K562 (cell line): Measurements from ENCODE around the gene BRD3. TPM values are rescaled to one million over a fixed set of nuclear protein-coding genes. Genes with fewer than 3 reads are reported as not detected.

Experiments
- ATAC-seq: fragments of 200-7000 bp; cut with Tn5 transposase; 3 replicates; pipeline ENCODE4 v1.9.1; 2020; ENCODE audit warnings: moderate library complexity
- BruUV-seq: library from RNA; stranded (reverse); fragments of 400-500 nt; replicated peaks from 2 replicates; lab custom pipeline; 2021; lab: Mats Ljungman, UMichigan
- CTCF ChIA-PET: fragments of 300-600 bp; formaldehyde crosslinking; extraction: SDS; loops from one replicate; lab custom pipeline; 2021; ENCODE audit warnings: low intra/inter-chr PET ratio; lab: Yijun Ruan, JAX
- POLR2A ChIA-PET: fragments of 300-600, 350-650 bp; sonication (Branson Sonifier 250); formaldehyde crosslinking; extraction: SDS; loops from one replicate; lab custom pipeline; 2021; ENCODE audit warnings: antibody characterized with exemption, inconsistent platforms; lab: Yijun Ruan, JAX
- DNase-seq, 4 experiments: peaks; one replicate each; pipeline versions ENCODE4 v3.0.0 to v3.0.0-alpha.2; 2011 to 2018; ENCODE audit warnings: low spot score in 3 of 4, mixed read lengths in 3 of 4; ENCODE audit errors: extremely low read depth in 1 of 4
- FAIRE-seq: peaks from 2 replicates; lab custom pipeline; 2011; peaks lifted over from hg19 to GRCh38; lab: Jason Lieb, UNC
- H2AFZ ChIP-seq: 2 replicates; pipeline ENCODE4 v1.6.0; 2011; ENCODE audit warnings: low read depth, low read length, control low read depth, inconsistent platforms
- H3K27ac ChIP-seq: fragments of 200-600 bp; 3 replicates; pipeline ENCODE4 v1.8.0; 2011; ENCODE audit warnings: low read depth, mild to moderate bottlenecking, control low read depth, inconsistent platforms, low read length, moderate library complexity, mixed read lengths; ENCODE audit errors: extremely low read depth
- H3K27me3 ChIP-seq, 2 experiments: fragments of 300-600 bp in 1 of 2; 2 replicates in 1 of 2; 3 replicates in 1 of 2; pipeline versions ENCODE4 v1.6.0 to v1.8.0; 2011; ENCODE audit warnings: inconsistent platforms in 2 of 2, low read length in 2 of 2, mild to moderate bottlenecking in 1 of 2, mixed read lengths in 1 of 2, moderate library complexity in 1 of 2; ENCODE audit not compliant: control insufficient read depth in 2 of 2, insufficient read depth in 2 of 2
- H3K36me3 ChIP-seq: fragments of 300-600 bp; 3 replicates; pipeline ENCODE4 v1.8.0; 2011; ENCODE audit warnings: mild to moderate bottlenecking, low read length, inconsistent platforms; ENCODE audit not compliant: control insufficient read depth, insufficient read depth
- H3K4me1 ChIP-seq, 2 experiments: fragments of 200-600 bp in 1 of 2; replicated peaks in 1 of 2; 2 replicates in 1 of 2; 3 replicates in 1 of 2; pipeline versions ENCODE4 v1.5.1 to v1.8.0; 2011; ENCODE audit warnings: inconsistent platforms in 2 of 2, low read length in 2 of 2, mild to moderate bottlenecking in 1 of 2, mixed read lengths in 1 of 2, moderate library complexity in 1 of 2; ENCODE audit not compliant: control insufficient read depth in 2 of 2, insufficient read depth in 2 of 2
- H3K4me2 ChIP-seq: 2 replicates; pipeline ENCODE4 v1.6.1; 2011; ENCODE audit warnings: low read length, control low read depth, inconsistent platforms, mixed read lengths; ENCODE audit not compliant: insufficient read depth
- H3K4me3 ChIP-seq: fragments of 200-600 bp; sonication (generic), shearing (Covaris generic); 2 replicates; pipeline ENCODE4 v1.5.1; 2016; ENCODE audit warnings: control low read depth, inconsistent platforms
- H3K79me2 ChIP-seq: fragments of 200-600 bp; 3 replicates; pipeline ENCODE4 v1.8.0; 2011; ENCODE audit warnings: low read length, inconsistent platforms; ENCODE audit not compliant: control insufficient read depth, insufficient read depth
- H3K9ac ChIP-seq, 2 experiments: 2 replicates each; pipeline versions ENCODE4 v1.6.0 to v1.6.1; 2011; ENCODE audit warnings: low read depth in 2 of 2, low read length in 2 of 2, control low read depth in 1 of 2, inconsistent platforms in 1 of 2, mild to moderate bottlenecking in 1 of 2, mixed read lengths in 1 of 2; ENCODE audit not compliant: insufficient read depth in 1 of 2
- H3K9me1 ChIP-seq: one replicate; pipeline ENCODE4 v1.6.0; 2011; ENCODE audit warnings: inconsistent platforms, mild to moderate bottlenecking, low read length, moderate library complexity; ENCODE audit not compliant: control insufficient read depth, insufficient read depth
- H3K9me3 ChIP-seq: replicated peaks from 2 replicates; pipeline ENCODE4 v1.5.1; 2011; ENCODE audit warnings: low read depth, low read length, inconsistent platforms; ENCODE audit not compliant: control insufficient read depth, insufficient read depth
- H4K20me1 ChIP-seq: replicated peaks from 2 replicates; pipeline ENCODE4 v1.6.1; 2011; ENCODE audit warnings: low read length, inconsistent platforms, mixed read lengths; ENCODE audit not compliant: control insufficient read depth, insufficient read depth
- CEBPB ChIP-seq: fragments of 450-650 bp; IDR thresholded peaks from 2 replicates; pipeline ENCODE4 v1.6.1; 2016; ENCODE audit warnings: missing genetic modification characterization, missing compliant biosample characterization
- E2F3 ChIP-seq: fragments of 250-450 bp; sonication (Bioruptor Pico); IDR thresholded peaks from 2 replicates; pipeline ENCODE4 v1.4.0; 2020; ENCODE audit warnings: mild to moderate bottlenecking
- GATAD2A ChIP-seq: fragments of 450-650 bp; IDR thresholded peaks from 2 replicates; pipeline ENCODE4 v1.6.1; 2017
- HNRNPK ChIP-seq: fragments of 200-400 bp; formaldehyde crosslinking; IDR thresholded peaks from one replicate; pipeline ENCODE4 v1.6.1; 2018; ENCODE audit warnings: mild to moderate bottlenecking, low read depth, low read length; ENCODE audit not compliant: poor library complexity, severe bottlenecking
- MCM2 ChIP-seq: fragments of 450-650 bp; IDR thresholded peaks from 2 replicates; pipeline ENCODE4 v1.6.1; 2017; ENCODE audit warnings: low read depth, mild to moderate bottlenecking
- RFX1 ChIP-seq: fragments of 450-650 bp; IDR thresholded peaks from 2 replicates; pipeline ENCODE4 v1.6.1; 2016; ENCODE audit warnings: mild to moderate bottlenecking, moderate library complexity
- TAL1 ChIP-seq: fragments of 450-650 bp; IDR thresholded peaks from 2 replicates; pipeline ENCODE4 v1.6.1; 2016; ENCODE audit warnings: mild to moderate bottlenecking
- TFAP4 ChIP-seq: sonication (generic); formaldehyde crosslinking; IDR thresholded peaks from 2 replicates; pipeline ENCODE4 v1.8.0; 2022; ENCODE audit warnings: missing genetic modification reagents, mild to moderate bottlenecking, moderate library complexity, borderline replicate concordance
- THRAP3 ChIP-seq: fragments of 450-650 bp; IDR thresholded peaks from 2 replicates; pipeline ENCODE4 v1.6.1; 2016; ENCODE audit warnings: mild to moderate bottlenecking, inconsistent platforms, borderline replicate concordance
- ZBTB7A ChIP-seq: IDR thresholded peaks from 2 replicates; pipeline ENCODE4 v1.6.1; 2011; ENCODE audit warnings: low read depth, mild to moderate bottlenecking, low read length, moderate library complexity, borderline replicate concordance; ENCODE audit not compliant: control insufficient read depth
- ZNF239 ChIP-seq: fragments of 250-450 bp; sonication (Bioruptor Pico); IDR thresholded peaks from 2 replicates; pipeline ENCODE4 v1.4.0; 2020; ENCODE audit warnings: mild to moderate bottlenecking
- ZNF384 ChIP-seq: IDR thresholded peaks from 2 replicates; pipeline ENCODE4 v1.6.1; 2012; ENCODE audit warnings: low read depth, low read length, improper control_type of control experiment
- ZNF561 ChIP-seq: fragments of 450-650 bp; formaldehyde crosslinking; conservative IDR thresholded peaks from 2 replicates; pipeline ENCODE4 v1.4.0; 2020; ENCODE audit warnings: mild to moderate bottlenecking, moderate library complexity
- WGBS: fragments of 100-300 bp; shearing (Covaris generic); methylation state at CpG from one replicate; pipeline ENCODE4 v1.1.6; 2016; ENCODE audit warnings: low coverage, mixed read lengths; ENCODE audit not compliant: insufficient coverage; ENCODE audit errors: missing lambda C conversion rate; 5-methylcytosine and 5-hydroxymethylcytosine counted together
- in situ Hi-C: fragments of 300-500 bp; cut with MboI; formaldehyde crosslinking; loops from 4 replicates; pipeline ENCODE4 v1.15.0; 2018; ENCODE audit warnings: inconsistent platforms, mixed read lengths
- intact Hi-C: fragments of 100-400 bp; cut with micrococcal nuclease; formaldehyde crosslinking; loops from 2 replicates; pipeline ENCODE4 v1.14.2; 2022
- polyA plus RNA-seq, 8 experiments: library from polyadenylated mRNA; depleted of rRNA in 4 of 8; stranded (reverse) in 5 of 8; unstranded in 3 of 8; fragments of >200 nt; fragmentation: Nextera tagmentation in 2 of 8; fragmentation: Illumina TruSeq in 1 of 8; extraction: Ambion mirVana in 2 of 8; extraction: Trizol in 1 of 8; gene quantifications; 2 replicates each; pipeline versions ENCODE4 v1.2.1 to v1.2.3, GENCODE V29; 2011 to 2014; ENCODE audit warnings: inconsistent platforms in 1 of 8, missing spikeins in 1 of 8
- total RNA-seq, 7 experiments: library from RNA; depleted of rRNA in 6 of 7; stranded (reverse); fragments of >200 nt in 6 of 7; fragmentation: Illumina TruSeq in 2 of 7; extraction: Trizol in 2 of 7; gene quantifications; 2 replicates each; pipeline versions ENCODE4 v1.2.1 to v1.2.3, GENCODE V29; 2011 to 2021; ENCODE audit warnings: low replicate concordance in 1 of 7
- TF ChIP-seq, protein P1 (sequence below): fragments of 450-650 bp; IDR thresholded peaks from 2 replicates; pipeline ENCODE4 v1.7.0; 2016; ENCODE audit warnings: borderline replicate concordance
- TF ChIP-seq, protein P2 (sequence below): fragments of 150-350 bp; IDR thresholded peaks from 2 replicates; pipeline ENCODE4 v1.6.1; 2014; ENCODE audit warnings: low read depth, mild to moderate bottlenecking, low read length, borderline replicate concordance

BRD3 gene
- total and polyA plus RNA-seq, 9 of the 15 experiments (the other 6 are each of a cell fraction or from before 2014, with no cell fraction given): 0.82 to 37.1 (median 4.2) TPM

- WGBS: 42% methylated on average over 3 of the region's 4 CpGs
- ATAC-seq: no peak
- no peaks in the 10 kb centered on the region for H3K36me3 ChIP-seq
- FAIRE-seq: no peak
- TF ChIP-seq TFAP4 (CRISPR knock-in tag): no peak
- no peak for TF ChIP-seq CEBPB
- TF ChIP-seq, protein P1, sequence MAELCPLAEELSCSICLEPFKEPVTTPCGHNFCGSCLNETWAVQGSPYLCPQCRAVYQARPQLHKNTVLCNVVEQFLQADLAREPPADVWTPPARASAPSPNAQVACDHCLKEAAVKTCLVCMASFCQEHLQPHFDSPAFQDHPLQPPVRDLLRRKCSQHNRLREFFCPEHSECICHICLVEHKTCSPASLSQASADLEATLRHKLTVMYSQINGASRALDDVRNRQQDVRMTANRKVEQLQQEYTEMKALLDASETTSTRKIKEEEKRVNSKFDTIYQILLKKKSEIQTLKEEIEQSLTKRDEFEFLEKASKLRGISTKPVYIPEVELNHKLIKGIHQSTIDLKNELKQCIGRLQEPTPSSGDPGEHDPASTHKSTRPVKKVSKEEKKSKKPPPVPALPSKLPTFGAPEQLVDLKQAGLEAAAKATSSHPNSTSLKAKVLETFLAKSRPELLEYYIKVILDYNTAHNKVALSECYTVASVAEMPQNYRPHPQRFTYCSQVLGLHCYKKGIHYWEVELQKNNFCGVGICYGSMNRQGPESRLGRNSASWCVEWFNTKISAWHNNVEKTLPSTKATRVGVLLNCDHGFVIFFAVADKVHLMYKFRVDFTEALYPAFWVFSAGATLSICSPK: no peak
- no peak for TF ChIP-seq RFX1
- TF ChIP-seq, protein P2, sequence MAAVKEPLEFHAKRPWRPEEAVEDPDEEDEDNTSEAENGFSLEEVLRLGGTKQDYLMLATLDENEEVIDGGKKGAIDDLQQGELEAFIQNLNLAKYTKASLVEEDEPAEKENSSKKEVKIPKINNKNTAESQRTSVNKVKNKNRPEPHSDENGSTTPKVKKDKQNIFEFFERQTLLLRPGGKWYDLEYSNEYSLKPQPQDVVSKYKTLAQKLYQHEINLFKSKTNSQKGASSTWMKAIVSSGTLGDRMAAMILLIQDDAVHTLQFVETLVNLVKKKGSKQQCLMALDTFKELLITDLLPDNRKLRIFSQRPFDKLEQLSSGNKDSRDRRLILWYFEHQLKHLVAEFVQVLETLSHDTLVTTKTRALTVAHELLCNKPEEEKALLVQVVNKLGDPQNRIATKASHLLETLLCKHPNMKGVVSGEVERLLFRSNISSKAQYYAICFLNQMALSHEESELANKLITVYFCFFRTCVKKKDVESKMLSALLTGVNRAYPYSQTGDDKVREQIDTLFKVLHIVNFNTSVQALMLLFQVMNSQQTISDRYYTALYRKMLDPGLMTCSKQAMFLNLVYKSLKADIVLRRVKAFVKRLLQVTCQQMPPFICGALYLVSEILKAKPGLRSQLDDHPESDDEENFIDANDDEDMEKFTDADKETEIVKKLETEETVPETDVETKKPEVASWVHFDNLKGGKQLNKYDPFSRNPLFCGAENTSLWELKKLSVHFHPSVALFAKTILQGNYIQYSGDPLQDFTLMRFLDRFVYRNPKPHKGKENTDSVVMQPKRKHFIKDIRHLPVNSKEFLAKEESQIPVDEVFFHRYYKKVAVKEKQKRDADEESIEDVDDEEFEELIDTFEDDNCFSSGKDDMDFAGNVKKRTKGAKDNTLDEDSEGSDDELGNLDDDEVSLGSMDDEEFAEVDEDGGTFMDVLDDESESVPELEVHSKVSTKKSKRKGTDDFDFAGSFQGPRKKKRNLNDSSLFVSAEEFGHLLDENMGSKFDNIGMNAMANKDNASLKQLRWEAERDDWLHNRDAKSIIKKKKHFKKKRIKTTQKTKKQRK: no peak
- TF ChIP-seq ZNF239 (CRISPR knock-in tag): no peak
- TF ChIP-seq MCM2: no peak
- TF ChIP-seq E2F3 (CRISPR knock-in tag): no peak
- TF ChIP-seq TAL1: no peak
- no peak for TF ChIP-seq GATAD2A
- TF ChIP-seq ZNF561: no peak
- no peak for TF ChIP-seq ZNF384
- TF ChIP-seq THRAP3: no peak
- TF ChIP-seq HNRNPK: no peak
- no peak for TF ChIP-seq ZBTB7A
- TF ChIP-seq, all 486 proteins: peak for 0
- in situ Hi-C loops (no loop called here), intact Hi-C loops (no loop called here)
- Histone ChIP-seq H3K4me1 (peaks cover 0 to 56% of the 10 kb centered on the region in 2 experiments; a peak in 2 of 5 replicates), H3K27ac (no peak overlapping the region), H3K9ac (no peak overlapping the region), H4K20me1 (peaks cover 48% of the 10 kb centered on the region), H3K4me2 (no peak overlapping the region), H3K9me1 (peaks cover 6% of the 10 kb centered on the region), H2AFZ (no peak overlapping the region), H3K4me3 (no peak overlapping the region), H3K27me3 (no peaks in the 10 kb centered on the region), H3K79me2 (peaks cover 55% of the 10 kb centered on the region), H3K9me3 (no peaks in the 10 kb centered on the region)
- BruUV-seq: no TSS peak
- DNase-seq: no peak
- ChIA-PET POLR2A (interaction anchor here (0.7 to 1.4 kb wide), 2 partner anchors 9 to 12 kb away, joined by 3 to 6 read pairs; no protein-coding TSS in a partner anchor), CTCF (no interaction called here)
These were observed 7.3 kb downstream of the BRD3 start for GRCh38 chr9:134060546-134060945.
